Glutamatergic neuron (in vitro differentiated cells): ENCODE measurements around the gene UMAD1. TPM values are rescaled to one million over a fixed set of nuclear protein-coding genes. Genes with fewer than 3 reads are reported as not detected.
A peak's percentile ranks its signal among the peaks of the same experiment; 100 is the strongest.

Source experiments
- DNase-seq: peaks from one replicate; pipeline ENCODE4 v3.0.0; 2022
- H3K27ac Mint-ChIP-seq: one replicate; pipeline ENCODE4 v1.8.0; 2020; ENCODE audit warnings: mild to moderate bottlenecking, mixed read lengths, inconsistent platforms; ENCODE audit not compliant: unreplicated experiment
- H3K27me3 Mint-ChIP-seq: one replicate; pipeline ENCODE4 v1.8.0; 2020; ENCODE audit warnings: mild to moderate bottlenecking, moderate library complexity, mixed read lengths, inconsistent platforms; ENCODE audit not compliant: unreplicated experiment
- H3K36me3 Mint-ChIP-seq: one replicate; pipeline ENCODE4 v1.8.0; 2020; ENCODE audit warnings: mild to moderate bottlenecking, mixed read lengths, inconsistent platforms; ENCODE audit not compliant: unreplicated experiment
- H3K4me1 Mint-ChIP-seq: one replicate; pipeline ENCODE4 v1.8.0; 2020; ENCODE audit warnings: mild to moderate bottlenecking, low read depth, mixed read lengths, inconsistent platforms; ENCODE audit not compliant: unreplicated experiment
- H3K4me3 Mint-ChIP-seq: one replicate; pipeline ENCODE4 v1.8.0; 2020; ENCODE audit warnings: mild to moderate bottlenecking, mixed read lengths, inconsistent platforms; ENCODE audit not compliant: unreplicated experiment
- H3K9me3 Mint-ChIP-seq: one replicate; pipeline ENCODE4 v1.8.0; 2020; ENCODE audit warnings: mild to moderate bottlenecking, moderate library complexity, mixed read lengths, inconsistent platforms; ENCODE audit not compliant: unreplicated experiment
- total RNA-seq: library from RNA; stranded (reverse); fragmentation: NEBNext Ultra II Directional; extraction: Animal tissue kit (Norgen Biotek cat#: 25700); gene quantifications from one replicate; pipeline ENCODE4 v1.2.1, GENCODE V29; 2021; ENCODE audit not compliant: unreplicated experiment
- TF ChIP-seq, protein P1 (sequence below): fragments of 200-600 bp; sonication (generic); IDR thresholded peaks from one replicate; pipeline ENCODE4 v1.5.0; 2021; ENCODE audit not compliant: partially characterized antibody, unreplicated experiment

The UMAD1 gene
- total RNA-seq, 1 donor from 2014 or later = 5.2 TPM

DNA sequence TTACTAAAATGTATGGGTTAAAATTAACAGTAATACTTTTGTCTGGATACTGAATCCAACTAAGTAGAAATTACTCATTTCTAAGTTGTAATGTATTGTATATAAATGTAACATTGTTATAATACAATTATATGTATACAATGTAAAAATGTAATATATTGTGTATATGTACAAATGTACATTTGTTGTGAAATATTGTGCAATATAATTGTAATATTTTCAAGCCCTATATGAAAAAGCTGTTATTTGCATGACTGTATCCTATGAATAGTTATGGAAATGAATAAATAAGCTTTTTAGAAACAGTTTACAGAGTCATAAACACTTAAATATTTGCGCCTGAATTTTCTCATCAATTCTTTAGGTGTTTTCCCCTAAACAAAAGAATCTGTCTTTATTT is 20.3 kb upstream of the UMAD1 start:
- H3K9me3 Mint-ChIP-seq = no peaks in the 10 kb centered on the region
- no peaks in the 10 kb centered on the region for H3K36me3 Mint-ChIP-seq
- no peaks in the 10 kb centered on the region for H3K4me1 Mint-ChIP-seq
- TF ChIP-seq, protein P1, sequence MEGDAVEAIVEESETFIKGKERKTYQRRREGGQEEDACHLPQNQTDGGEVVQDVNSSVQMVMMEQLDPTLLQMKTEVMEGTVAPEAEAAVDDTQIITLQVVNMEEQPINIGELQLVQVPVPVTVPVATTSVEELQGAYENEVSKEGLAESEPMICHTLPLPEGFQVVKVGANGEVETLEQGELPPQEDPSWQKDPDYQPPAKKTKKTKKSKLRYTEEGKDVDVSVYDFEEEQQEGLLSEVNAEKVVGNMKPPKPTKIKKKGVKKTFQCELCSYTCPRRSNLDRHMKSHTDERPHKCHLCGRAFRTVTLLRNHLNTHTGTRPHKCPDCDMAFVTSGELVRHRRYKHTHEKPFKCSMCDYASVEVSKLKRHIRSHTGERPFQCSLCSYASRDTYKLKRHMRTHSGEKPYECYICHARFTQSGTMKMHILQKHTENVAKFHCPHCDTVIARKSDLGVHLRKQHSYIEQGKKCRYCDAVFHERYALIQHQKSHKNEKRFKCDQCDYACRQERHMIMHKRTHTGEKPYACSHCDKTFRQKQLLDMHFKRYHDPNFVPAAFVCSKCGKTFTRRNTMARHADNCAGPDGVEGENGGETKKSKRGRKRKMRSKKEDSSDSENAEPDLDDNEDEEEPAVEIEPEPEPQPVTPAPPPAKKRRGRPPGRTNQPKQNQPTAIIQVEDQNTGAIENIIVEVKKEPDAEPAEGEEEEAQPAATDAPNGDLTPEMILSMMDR = no peak
- H3K27me3 Mint-ChIP-seq = no peaks in the 10 kb centered on the region
- H3K27ac Mint-ChIP-seq = no peak overlapping the region
- no peak overlapping the region for H3K4me3 Mint-ChIP-seq
- no peak for DNase-seq

DNA sequence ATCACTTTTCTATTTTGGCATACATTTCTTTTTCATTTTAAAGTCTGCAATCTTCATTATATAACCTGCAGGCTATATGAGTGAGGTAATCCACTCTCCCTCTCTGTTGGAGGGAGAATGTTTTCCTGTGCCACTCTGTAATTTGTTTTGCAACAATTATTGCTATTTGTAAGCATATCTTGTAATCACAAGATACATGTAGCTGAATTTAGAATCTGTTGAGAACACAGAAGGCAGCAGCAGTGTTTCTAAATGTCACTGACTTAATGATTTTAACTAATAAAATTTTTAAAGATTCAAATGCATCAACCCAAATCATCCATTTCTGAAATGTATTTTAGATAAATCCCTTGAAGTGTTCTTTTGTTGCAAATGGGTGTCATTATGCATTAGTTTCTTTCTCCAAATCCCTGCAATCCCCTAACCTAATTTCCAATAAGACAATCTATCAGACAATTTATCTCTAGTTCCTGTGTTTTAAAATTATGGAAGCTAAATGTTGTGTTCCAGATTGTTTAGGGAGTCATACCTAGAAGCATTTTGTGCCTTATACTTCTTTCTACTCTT is 19.8 kb upstream of the UMAD1 start:
- DNase-seq = no peak
- TF ChIP-seq, protein P1 = no peak
- Mint-ChIP-seq H3K4me3 (no peak overlapping the region), H3K36me3 (no peaks in the 10 kb centered on the region), H3K4me1 (no peaks in the 10 kb centered on the region), H3K9me3 (no peaks in the 10 kb centered on the region), H3K27ac (no peak overlapping the region), H3K27me3 (no peaks in the 10 kb centered on the region)

DNA sequence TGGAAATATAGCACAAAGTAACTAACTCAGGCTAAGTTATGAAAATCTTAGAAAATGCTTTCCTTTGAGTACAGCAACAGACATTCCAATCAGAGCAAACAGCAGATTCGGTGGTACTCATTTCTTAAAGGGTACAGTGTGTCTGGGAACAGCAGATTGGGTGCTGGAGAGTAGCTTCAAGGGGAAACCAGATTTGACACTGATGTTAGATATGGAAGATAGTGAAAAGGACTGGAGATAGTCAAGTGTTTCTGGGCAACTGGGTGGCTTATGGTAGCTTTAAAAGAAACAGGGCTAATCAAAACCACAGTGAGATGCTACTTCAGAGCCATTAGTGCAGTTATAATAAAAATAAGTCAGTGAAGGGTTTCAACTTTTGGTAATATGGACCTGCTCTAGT is 12.1 kb upstream of the UMAD1 start:
- Mint-ChIP-seq H3K4me1 (no peaks in the 10 kb centered on the region), H3K27ac (no peak overlapping the region), H3K9me3 (peaks cover 4% of the 10 kb centered on the region), H3K4me3 (no peak overlapping the region), H3K36me3 (peaks cover 6% of the 10 kb centered on the region), H3K27me3 (peaks cover 3% of the 10 kb centered on the region)
- DNase-seq = no peak
- TF ChIP-seq, protein P1 = no peak

DNA sequence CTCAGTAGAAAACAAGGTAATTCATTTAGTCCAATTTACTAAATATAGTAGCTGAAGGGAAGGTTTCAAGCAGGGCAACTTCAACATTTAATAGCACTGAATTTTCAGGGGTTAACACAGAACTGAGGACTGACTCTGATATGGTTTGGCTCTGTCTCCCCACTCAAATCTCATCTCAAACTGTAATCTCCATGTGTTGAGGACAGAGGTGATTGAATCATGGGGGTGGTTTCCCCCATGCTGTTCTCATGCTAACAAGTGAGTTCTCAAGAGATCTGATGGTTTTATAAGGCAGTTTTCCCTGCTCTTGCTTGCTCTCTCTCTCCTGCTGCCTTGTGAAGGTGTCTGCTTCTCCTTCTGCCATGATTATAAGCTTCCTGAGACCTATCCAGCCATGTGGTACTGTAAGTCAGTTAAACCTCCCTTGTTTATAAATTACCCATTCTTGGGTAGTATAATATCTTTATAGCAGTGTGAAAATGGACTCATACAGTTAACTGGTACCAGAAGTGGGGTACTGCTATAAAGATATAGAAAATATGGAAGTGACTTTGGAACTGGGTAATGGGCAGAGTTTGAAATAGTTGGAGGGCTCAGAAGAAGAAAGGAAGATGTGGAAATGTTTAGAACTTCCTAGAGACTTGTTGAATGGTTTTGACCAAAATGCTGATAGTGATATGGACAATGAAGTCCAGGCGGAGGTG is 9.8 kb upstream of the UMAD1 start:
- Mint-ChIP-seq H3K9me3 (peaks cover 4% of the 10 kb centered on the region), H3K4me1 (no peaks in the 10 kb centered on the region), H3K4me3 (no peak overlapping the region), H3K27me3 (peaks cover 3% of the 10 kb centered on the region), H3K36me3 (peaks cover 6% of the 10 kb centered on the region), H3K27ac (no peak overlapping the region)
- no peak for DNase-seq
- TF ChIP-seq, protein P1 = no peak

DNA sequence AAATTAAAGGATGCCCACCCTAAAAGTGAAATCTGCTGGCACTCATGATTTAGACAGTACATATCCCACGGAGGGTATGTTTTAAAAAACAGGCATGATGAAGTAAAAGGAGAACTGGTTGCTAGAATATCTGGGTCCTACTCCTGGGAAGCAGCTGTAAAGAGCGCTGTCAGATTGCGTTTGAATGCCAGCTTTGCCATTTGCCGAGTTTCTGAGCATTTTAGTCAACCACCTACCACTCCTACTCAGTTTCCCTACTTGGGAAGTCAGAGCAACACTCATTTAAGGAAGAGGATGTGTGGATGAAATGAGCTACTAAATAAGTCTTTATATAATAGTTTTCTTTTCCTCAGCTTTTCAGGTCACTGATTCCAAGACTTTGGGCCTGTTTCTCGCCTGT is 1.1 kb upstream of the UMAD1 start:
- DNase-seq = no peak
- Mint-ChIP-seq H3K27me3 (peaks cover 4% of the 10 kb centered on the region), H3K4me1 (peaks cover 2% of the 10 kb centered on the region), H3K4me3 (peak overlapping the region; percentile 95), H3K36me3 (no peaks in the 10 kb centered on the region), H3K27ac (no peak overlapping the region), H3K9me3 (no peaks in the 10 kb centered on the region)
- TF ChIP-seq, protein P1 = no peak
